Measurements from ENCODE around the gene NKD2. TPM values are rescaled to one million over a fixed set of nuclear protein-coding genes. Genes with fewer than 3 reads are reported as not detected.
A peak's percentile ranks its signal among the peaks of the same experiment; 100 is the strongest.

Gene NKD2
- total and polyA plus RNA-seq, 2 of the 4 experiments (the other 2 are of a cell fraction) = not detected

GRCh38 chr5:963673-964531 lies 44.7 kb upstream of the NKD2 start:
- dilution Hi-C loops (cut with HindIII; ENCODE audit: low sequenced_read_pairs, unreplicated experiment) = no loop called here
- peak overlapping the region; percentile 7; the same call in 1 of the 2 replicates for H3K4me2 ChIP-seq (ENCODE audit: low read depth, low read length)
- in situ Hi-C loops (cut with MboI; ENCODE audit: low sequenced_read_pairs) = loop anchor here (25.0 kb wide), 1 partner anchor 823 kb away; the partner anchor contains the start of gene MRPL36

More at GRCh38 chr5:963673-964531, 44.7 kb upstream of the NKD2 start:
- POLR2A ChIA-PET (ENCODE audit: unreplicated experiment) = no interaction called here
- no peak overlapping the region; the same call in 1 of the 2 replicates for H3K9ac ChIP-seq (ENCODE audit: low read depth, low read length)
- H3K79me1 ChIP-seq (ENCODE audit: low read depth in 1 of 2, low read length in 2 of 2) = no peaks in the 10 kb centered on the region
- peak overlapping the region; percentile 57; the same call in 1 of the 2 replicates for H3K27ac ChIP-seq (ENCODE audit: insufficient read depth, low read length)
- H3K56ac ChIP-seq (ENCODE audit: extremely low read depth, insufficient read depth, low read length) = no peak overlapping the region; the same call in 1 of the 2 replicates
- H3K18ac ChIP-seq (ENCODE audit: low read depth, low read length) = peak overlapping the region; percentile 18; the same call in 1 of the 2 replicates
- no peak overlapping the region for H2BK5ac ChIP-seq (ENCODE audit: low read depth, low read length, poor library complexity, severe bottlenecking)
- no peak overlapping the region for H2AK9ac ChIP-seq (replicated peaks; ENCODE audit: low read depth, low read length, poor library complexity)
- H3K23ac ChIP-seq (ENCODE audit: low read depth, low read length) = peak overlapping the region; percentile 45; the same call in 1 of the 2 replicates
- H4K5ac ChIP-seq (ENCODE audit: low read depth, low read length) = no peak overlapping the region; the same call in 1 of the 2 replicates
- peaks cover 3% of the 10 kb centered on the region; the same call in 1 of the 2 replicates for H3K9me1 ChIP-seq (ENCODE audit: insufficient read depth, low read length)
- peak; percentile 84 for ATAC-seq (ENCODE audit: low read depth)
- no peak overlapping the region for H3K4me3 ChIP-seq (ENCODE audit: insufficient read depth, low read depth, low read length)
- peak overlapping the region; percentile 63 for H3K14ac ChIP-seq (replicated peaks; ENCODE audit: low read depth, low read length)
- CTCF ChIA-PET = no interaction called here
- peaks cover 3% of the 10 kb centered on the region; the same call in 1 of the 2 replicates for H3K9me3 ChIP-seq (ENCODE audit: control insufficient read depth, insufficient read depth, low read length)
- TF ChIP-seq CEBPB (IDR thresholded peaks at IDR 0.05; ENCODE audit: low read depth, low read length) = no peak
- H3K4me1 ChIP-seq (ENCODE audit: control insufficient read depth, insufficient read depth, low read length) = peaks cover 21% of the 10 kb centered on the region; the same call in 1 of the 2 replicates
- H3K4ac ChIP-seq (ENCODE audit: low read depth, low read length) = peak overlapping the region; percentile 33
- peak overlapping the region; percentile 58 for H2AK5ac ChIP-seq (ENCODE audit: low read depth, low read length)
- peak overlapping the region; percentile 68; the same call in 1 of the 2 replicates for H2BK20ac ChIP-seq (ENCODE audit: low read depth, low read length)
- intact Hi-C loops (cut with micrococcal nuclease) = no loop called here
- H3K27me3 ChIP-seq (ENCODE audit: control insufficient read depth, insufficient read depth, low read length) = peaks cover 59% of the 10 kb centered on the region
- H3K36me3 ChIP-seq (ENCODE audit: control insufficient read depth, insufficient read depth, low read length) = no peaks in the 10 kb centered on the region
- BruUV-seq (replicated peaks) = no TSS peak
- H2BK15ac ChIP-seq (ENCODE audit: low read depth, low read length) = peak overlapping the region; percentile 13; the same call in 1 of the 3 replicates
- peak overlapping the region; percentile 74 for H2AFZ ChIP-seq (replicated peaks; ENCODE audit: low read length, poor library complexity)
- H4K20me1 ChIP-seq (ENCODE audit: insufficient read depth, low read length) = 0 out of 2 replicates have a peak, but pooled peaks cover 7% of the 10 kb centered on the region
- peak overlapping the region; percentile 83 for H2BK120ac ChIP-seq (ENCODE audit: low read depth, low read length)
- WGBS, 2 experiments (ENCODE audit: extremely low coverage in 2 of 2, insufficient read length in 1 of 2) = 37% methylated on average over 3 of the region's 31 CpGs; no CpG with 5 or more reads in 1 of the 2 experiments
- peak overlapping the region in 1 of 2 experiments; percentile 47; a peak in 1 of 4 replicates for H4K8ac ChIP-seq (ENCODE audit: low read depth in 2 of 2, low read length in 2 of 2)
- peak overlapping the region; percentile 78 for H4K91ac ChIP-seq (ENCODE audit: insufficient read depth, low read depth, low read length)
- peak; percentile 88 for DNase-seq

Measured in IMR-90 (cell line).